Dedifferentiated amniotic fluid mesenchymal stem cell (primary cell): ENCODE results near the gene SCT.
A peak's percentile ranks its signal among the peaks of the same experiment; 100 is the strongest.
"Not testable (repeated sequence)": the region's sequence is repeated elsewhere in the genome, so short reads cannot be mapped to it uniquely, and the experiment has no call there.

Experiments used
- DNase-seq: peaks from one replicate; pipeline ENCODE4 v3.0.0-alpha.2; 2016; ENCODE audit errors: extremely low spot score

SCT gene, protein sequence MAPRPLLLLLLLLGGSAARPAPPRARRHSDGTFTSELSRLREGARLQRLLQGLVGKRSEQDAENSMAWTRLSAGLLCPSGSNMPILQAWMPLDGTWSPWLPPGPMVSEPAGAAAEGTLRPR

DNA sequence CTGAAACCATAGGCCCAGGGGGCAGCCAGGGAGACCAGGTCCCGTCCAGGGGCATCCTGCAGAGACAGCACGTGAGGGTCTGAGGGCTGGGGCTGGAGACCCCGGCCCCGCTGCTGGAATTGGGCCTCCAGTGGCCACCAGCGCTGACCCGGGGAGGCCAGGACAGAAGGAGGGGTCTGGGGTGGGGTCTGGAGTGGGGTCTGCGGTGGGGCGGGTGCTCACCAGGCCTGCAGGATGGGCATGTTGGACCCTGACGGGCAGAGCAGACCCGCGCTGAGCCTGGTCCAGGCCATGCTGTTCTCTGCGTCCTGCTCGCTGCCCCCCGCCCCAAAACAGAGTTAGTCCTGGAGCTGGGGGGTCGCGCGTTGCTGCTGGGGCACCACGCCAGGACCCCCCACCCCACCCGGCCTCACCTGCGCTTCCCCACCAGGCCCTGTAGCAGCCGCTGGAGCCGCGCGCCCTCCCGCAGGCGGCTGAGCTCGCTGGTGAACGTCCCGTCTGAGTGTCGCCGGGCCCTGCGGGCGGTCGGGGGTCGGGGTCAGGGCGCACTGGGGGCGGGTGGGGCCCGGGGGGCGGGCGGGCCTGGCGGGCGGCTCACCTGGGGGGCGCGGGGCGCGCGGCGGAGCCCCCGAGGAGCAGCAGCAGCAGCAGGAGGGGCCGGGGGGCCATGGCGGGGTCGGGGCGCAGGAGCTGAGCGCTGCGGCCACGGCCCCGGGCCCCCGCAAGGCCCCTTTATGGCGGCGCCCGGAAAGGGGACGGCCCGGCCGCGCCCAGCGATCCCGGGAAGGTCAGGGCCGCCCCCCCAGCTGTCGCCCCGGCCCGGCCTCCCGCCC, at the start of gene SCT:
Gene SCT (minus strand): TSS at position 707 of the 833 bp plus-strand sequence. CDS start 38 bp downstream, at position 669.
- no peak for DNase-seq

- no peak for DNase-seq
Observed at GRCh38 chr11:674406-674805, 47.4 kb upstream of the SCT start.

DNA sequence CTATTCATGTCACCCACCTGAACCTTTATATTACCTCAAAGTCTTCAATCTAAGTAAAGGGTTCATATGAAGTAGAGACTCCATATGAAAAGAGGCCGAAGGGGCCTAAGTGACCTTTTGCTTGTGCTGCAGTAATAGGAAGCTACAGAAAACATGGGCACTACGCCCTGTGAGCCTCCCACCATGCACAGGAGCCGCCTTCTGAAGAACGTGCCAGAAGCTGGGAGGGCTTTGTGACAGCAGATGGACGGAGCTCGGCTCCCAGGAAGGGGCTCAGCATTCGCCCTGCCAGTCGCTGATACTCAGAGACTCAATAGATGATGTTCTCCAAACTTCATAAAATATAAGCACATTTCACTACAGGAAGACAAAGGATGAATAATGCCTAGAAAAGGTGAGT, 46.9 kb upstream of the SCT start:
- no peak for DNase-seq

DNA sequence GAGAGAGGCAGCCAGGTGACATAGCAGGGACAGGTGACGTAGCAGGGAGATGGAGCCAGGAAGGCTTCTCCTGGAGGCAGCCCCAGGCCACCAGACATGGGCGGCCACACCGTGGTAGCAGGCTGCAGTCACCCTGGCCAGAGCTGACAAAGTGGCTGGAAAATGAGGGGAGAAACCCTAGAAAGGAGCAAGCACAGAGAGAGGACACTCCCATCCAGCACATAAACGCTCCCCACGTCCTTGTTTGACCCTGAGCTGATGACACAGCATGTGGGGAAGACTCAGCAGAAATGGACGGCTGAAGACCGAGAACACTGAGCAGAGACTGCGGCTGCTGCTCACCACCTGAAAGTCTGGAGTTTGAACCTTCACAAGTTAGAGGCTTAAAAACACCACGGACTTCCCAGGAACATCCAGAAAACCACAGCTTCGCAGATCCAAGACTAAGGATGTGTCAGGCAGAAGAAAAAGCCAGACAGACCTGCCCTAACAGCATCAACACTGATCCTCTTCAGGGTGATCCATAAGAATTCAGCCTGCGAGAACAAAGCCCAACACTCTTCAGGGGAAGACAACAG, 38.8 kb upstream of the SCT start:
- peak; percentile 46 for DNase-seq

DNA sequence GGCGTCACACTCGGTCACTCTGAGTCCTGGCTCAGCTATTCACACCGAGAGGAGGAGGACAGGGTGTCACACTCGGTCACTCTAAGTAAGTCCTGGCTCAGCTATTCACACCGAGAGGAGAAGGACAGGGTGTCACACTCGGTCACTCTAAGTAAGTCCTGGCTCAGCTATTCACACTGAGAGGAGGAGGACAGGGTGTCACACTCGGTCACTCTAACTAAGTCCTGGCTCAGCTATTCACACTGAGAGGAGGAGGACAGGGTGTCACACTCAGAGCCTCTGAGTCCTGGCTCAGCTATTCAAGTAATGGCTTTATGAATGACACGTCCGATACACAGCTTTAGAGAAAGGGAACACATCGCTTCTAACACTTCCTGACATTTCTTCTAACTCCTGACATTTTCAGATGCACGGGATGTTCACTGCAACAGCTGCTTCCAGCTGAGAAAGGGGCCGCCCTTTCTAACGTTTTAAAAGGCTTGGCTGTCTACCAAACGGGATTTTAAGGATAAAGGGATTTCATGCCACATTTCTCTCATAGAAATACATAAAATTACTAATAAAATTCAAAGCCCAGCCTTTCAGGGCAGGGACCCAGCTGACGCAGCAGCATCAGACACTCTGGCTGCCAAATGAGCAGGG, 38.2 kb upstream of the SCT start:
- DNase-seq: peak; percentile 30

- no peak for DNase-seq
Observed at GRCh38 chr11:662689-663274, 35.8 kb upstream of the SCT start.

DNA sequence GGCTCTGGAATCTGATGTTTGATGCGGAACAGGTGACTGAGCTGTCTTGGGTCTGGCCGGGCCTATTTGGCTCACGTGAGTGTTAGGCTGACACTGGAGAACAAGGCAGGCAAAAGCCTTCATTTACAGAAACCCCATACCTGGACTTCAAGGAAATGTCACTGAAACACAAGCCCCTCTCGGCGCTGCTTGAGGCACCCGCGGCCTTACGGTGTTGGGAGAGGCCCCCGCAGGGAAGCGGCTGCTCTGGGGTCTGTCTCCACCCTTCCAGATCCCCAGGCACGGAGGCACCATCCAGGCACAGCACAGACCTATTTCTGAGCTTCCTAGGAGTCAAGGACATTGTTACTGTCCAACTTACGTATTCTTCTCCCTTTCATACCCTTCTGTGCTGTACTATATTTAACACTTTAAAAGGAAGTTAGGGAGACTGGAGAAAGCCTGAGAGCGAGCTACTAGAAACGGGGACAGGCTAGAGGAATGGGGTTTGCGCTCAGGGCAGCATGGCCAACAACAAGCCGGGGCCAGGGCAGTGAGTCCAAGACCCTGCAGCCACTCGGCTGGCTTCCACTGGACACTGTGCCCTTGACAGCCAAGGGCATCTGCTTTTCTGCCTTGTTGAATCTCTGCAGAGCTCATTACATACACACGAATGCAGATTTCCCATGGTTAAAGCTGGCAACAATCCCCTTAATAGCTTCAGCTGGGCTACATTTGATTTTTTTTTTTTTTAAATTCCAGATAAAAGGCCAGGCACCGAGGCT, 33.9 kb upstream of the SCT start:
- no peak for DNase-seq

GRCh38 chr11:660281-660680, 33.3 kb upstream of the SCT start:
- DNase-seq: no peak

GRCh38 chr11:659532-660085, 32.6 kb upstream of the SCT start:
- no peak for DNase-seq

DNA sequence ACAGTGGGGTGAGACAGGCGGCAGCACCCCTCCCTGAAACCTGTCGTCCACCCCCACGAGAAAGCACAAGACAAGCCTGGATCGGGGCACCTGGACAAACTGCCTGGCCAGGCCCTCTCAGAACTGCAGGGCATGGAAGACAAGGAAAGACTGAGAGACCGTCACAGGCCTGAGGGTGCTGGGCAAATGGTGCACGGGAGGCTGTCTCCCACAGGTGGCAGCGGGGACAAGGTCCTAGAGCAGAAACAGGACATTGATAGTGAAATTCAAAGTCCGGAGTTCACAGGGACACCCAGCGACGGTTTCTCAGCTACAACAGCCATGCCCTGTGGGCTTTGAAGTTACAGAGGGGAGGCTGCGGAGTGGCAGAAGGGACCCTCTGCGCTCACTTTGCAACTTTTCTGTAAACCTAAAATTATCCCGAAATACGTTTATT, 30.7 kb upstream of the SCT start:
- DNase-seq: no peak

DNA sequence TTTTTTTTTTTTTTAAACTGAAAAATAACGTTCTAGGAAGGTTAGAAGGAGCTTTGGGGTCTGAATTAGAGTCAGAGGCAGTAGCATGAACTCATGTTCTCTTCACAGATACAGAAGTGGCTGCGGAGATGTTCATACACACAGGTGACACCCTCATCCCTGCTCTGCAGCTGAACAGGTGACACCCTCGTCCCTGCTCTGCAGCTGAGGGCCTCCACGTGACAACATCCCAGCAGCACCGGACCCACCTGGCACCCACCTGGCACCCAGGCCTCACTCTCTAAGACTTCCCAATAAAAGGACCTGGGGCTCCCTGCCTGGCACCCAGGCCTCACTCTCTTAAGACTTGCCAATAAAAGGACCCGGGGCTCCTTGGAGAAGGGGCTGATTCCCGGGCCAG, 29.9 kb upstream of the SCT start:
- no peak for DNase-seq

GRCh38 chr11:656426-656825, 29.4 kb upstream of the SCT start:
- DNase-seq: no peak

DNA sequence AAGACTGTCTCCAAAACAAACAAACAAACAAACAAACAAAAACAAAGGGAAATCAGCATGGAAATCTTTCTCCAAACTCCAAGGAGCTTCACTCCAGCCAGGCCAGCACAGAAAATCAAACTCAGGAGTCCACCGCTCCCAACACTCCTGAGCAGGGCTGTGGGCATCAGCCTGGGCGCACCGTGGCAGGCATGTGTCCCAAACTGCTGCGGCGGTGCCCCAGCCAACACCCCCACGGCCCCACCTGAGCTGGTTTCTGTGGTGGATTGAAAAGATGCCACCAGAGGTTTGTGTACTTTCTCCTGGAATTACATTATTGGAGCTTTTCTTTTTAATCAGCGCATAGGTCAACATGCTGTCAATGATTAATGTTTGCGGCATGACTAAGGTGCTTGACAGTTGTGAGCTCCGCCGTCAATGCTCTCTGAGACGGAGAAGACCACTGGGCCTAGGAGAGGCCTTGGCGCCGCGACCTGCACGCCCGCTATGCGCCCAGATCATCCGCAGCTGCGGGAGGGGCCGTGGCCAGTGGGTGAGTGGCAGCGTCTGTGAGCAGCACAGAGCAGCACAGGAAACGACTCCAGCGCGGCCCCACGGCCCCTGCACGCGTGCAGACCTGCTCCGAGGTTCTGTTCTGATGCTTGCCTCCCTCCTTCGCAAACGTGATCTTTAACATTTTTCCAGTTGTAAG, 28.2 kb upstream of the SCT start:
- DNase-seq: no peak

- not testable (repeated sequence) for DNase-seq
Observed at GRCh38 chr11:654444-654843, 27.5 kb upstream of the SCT start.

DNA sequence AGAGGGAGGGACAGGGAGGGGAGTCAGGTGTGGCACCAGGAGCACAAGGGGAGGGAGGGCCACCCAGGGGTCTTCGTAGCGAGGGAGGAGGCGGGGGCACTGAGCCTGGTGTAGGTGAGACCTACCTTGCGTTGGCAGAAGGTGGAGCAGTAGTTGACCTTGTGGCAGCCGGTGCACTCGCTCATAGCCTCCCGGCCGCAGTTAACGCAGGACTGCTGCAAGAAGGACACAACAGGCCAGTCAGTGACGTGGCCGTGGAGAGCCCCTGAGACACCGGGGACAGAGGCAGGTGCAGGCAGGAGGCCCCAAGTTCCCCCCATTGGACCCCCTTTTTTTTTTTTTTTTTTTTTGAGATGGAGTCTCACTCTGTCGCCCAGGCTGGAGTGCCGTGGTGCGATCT, 26.9 kb upstream of the SCT start:
- no peak for DNase-seq

DNA sequence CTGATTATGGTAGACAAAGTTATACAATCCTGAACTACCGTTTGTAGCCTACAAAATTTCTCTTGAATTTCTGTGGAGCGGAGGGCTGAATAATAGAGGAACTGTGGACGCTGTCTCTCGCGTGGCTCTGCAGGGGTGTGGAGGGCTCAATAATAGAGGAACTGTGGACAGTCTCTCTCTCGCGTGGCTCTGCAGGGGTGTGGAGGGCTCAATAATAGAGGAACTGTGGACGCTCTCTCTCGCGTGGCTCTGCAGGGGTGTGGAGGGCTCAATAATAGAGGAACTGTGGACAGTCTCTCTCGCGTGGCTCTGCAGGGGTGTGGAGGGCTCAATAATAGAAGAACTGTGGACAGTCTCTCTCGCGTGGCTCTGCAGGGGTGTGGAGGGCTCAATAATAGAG, 26.2 kb upstream of the SCT start:
- not testable (repeated sequence) for DNase-seq

DNA sequence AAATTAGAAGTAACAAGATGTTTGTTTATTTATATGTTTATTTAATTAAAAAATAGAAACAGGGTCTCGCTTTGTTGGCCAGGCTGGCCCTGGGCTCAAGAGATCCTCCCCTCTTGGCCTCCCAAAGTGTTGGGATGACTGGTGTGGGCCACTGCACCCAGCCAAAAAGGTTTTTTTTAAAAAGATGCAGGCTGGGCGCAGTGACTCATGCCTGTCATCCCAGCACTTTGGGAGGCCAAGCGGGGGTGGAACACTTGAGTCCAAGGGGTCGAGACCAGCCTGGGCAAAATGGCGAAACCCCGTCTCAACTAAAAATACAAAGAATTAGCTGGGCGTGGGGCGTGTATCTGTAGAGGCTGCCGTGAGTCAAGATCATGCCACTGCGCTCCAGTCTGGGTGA, 23.5 kb upstream of the SCT start:
- DNase-seq: no peak

DNA sequence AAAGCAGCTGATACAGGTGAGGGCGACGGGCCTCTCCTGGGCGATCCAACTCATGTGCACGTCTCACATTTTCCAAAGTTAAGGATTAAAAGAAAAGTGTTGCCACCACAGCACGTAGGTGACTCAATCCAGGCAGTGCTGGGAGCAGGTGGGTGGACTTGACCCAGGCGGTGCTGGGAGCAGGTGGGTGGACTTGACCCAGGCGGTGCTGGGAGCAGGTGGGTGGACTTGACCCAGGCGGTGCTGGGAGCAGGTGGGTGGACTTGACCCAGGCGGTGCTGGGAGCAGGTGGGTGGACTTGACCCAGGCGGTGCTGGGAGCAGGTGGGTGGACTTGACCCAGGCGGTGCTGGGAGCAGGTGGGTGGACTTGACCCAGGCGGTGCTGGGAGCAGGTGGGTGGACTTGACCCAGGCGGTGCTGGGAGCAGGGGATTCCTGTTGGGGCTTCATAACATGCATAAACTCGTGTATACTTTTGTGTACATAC, 20.7 kb upstream of the SCT start:
- DNase-seq: not testable (repeated sequence)

DNA sequence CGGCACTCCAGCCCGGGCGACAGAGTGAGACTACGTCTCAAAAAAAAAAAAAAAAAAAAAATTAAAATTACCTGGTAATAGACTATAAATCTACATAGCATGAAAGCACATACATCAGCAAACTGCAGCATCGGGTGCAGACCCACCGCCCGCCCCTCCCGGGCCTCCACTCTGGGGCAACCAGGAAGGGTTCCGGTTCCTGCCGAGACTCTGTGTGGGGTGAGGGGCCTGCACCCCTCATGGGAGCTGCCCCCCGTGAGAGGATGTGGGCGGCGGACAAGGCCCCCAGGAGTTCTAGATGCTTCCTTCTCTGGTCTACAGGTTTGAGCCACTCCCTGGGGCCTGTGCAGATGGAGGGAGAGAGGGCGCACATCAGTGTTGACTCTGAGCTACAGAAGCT, 19.2 kb upstream of the SCT start:
- DNase-seq: no peak

DNA sequence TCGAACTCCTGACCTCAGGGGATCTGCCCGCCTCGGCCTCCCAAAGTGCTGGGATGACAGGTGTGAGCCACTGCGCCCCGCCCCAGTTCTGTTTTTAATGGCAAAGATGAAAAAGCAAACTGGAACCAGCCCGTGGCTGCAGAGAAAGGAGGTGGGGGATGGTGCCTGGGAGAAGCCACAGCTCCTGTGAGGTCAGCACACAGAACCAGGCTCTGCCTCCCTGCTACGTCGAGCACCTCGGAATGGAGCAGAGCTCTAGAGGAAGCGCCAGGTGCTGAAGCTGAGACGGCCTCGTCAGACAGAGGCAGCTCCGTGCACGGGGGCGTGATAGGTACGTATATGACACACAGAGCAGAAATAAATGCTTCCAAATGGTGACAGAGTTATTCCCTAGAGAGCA, 18.6 kb upstream of the SCT start:
- DNase-seq: no peak
